Mammary epithelial cell (primary cell): ENCODE measurements around the gene FAM200B.

Source experiments
- CTCF ChIP-seq, 2 donors: IDR thresholded peaks in 1 of 2; conservative IDR thresholded peaks in 1 of 2; 2 replicates each; pipeline ENCODE4 v1.5.1; 2011 to 2012; ENCODE audit warnings: inconsistent platforms in 2 of 2, low read length in 2 of 2, mild to moderate bottlenecking in 2 of 2, control low read depth in 1 of 2, low read depth in 1 of 2; ENCODE audit not compliant: insufficient read depth in 1 of 2; ENCODE audit errors: extremely low read depth in 1 of 2
- EZH2 ChIP-seq: IDR thresholded peaks from 2 replicates; pipeline ENCODE4 v1.6.1; 2012; ENCODE audit warnings: low read length, inconsistent platforms, borderline replicate concordance

GRCh38 chr4:15696866-15697265 is 15.2 kb downstream of the FAM200B start:
- TF ChIP-seq EZH2 (no peak), CTCF (conservative IDR thresholded peaks at IDR 0.05 in 1 of 2, IDR thresholded peaks at IDR 0.05 in 1 of 2; ENCODE audit: extremely low read depth in 1 of 2, insufficient read depth in 1 of 2, low read depth in 1 of 2, low read length in 2 of 2) (no peak)
